Measurements from ENCODE around the gene SLC39A10. TPM values are rescaled to one million over a fixed set of nuclear protein-coding genes. Genes with fewer than 3 reads are reported as not detected.

SLC39A10 gene
- total and polyA plus RNA-seq, 10 of the 15 experiments (the other 5 are each of a cell fraction or from before 2014, with no cell fraction given): 2.0 to 23.6 (median 7.9) TPM

DNA sequence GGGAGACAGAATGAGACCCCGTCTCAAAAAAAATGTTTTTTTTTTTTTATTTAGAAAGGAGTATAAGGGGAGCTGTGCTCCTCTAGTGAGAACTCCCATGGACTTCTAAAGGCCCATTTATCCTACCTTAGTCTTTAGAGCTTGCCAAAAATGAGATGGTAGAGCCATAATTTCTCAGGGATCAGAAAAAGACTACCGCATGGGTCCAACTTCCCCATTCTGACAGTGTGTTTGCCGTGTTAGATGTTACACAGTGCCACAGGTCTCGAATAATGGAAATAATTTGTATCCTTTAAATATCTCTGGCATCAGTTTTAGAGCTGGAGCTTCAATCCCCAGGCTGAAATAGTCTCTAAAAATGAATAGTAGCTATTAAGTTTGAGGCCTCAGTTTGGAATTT is 6.0 kb upstream of the SLC39A10 start:
- no peaks in the 10 kb centered on the region for H3K79me2 ChIP-seq (ENCODE audit: control insufficient read depth, insufficient read depth, low read length)
- SMC1A ChIA-PET (ENCODE audit: uncharacterized antibody, unreplicated experiment): interaction anchor here (0.7 to 6.9 kb wide), 15 partner anchors 8 to 244 kb away, joined by 3 to 61 read pairs (median 4); no protein-coding TSS in a partner anchor
- no peak overlapping the region for H2AFZ ChIP-seq (ENCODE audit: control insufficient read depth, low read depth, low read length)
- RAD21 ChIA-PET (ENCODE audit: unreplicated experiment): interaction anchor here (0.6 to 5.3 kb wide), 17 partner anchors 9 to 450 kb away, joined by 3 to 49 read pairs (median 3); no protein-coding TSS in a partner anchor
- 30% methylated on average over 4 of the region's 4 CpGs for WGBS (ENCODE audit: insufficient coverage, insufficient replicate concordance, low lambda C conversion rate, missing lambda C conversion rate)
- H3K4me3 ChIP-seq: no peak overlapping the region
- FAIRE-seq (no peak), ATAC-seq (no peak), DNase-seq (ENCODE audit: low read depth, low spot score) (no peak)
- no peaks in the 10 kb centered on the region for H3K9me3 ChIP-seq (replicated peaks; ENCODE audit: control insufficient read depth, insufficient read depth, low read length)
- H3K9ac ChIP-seq (ENCODE audit: control insufficient read depth, insufficient read depth, low read length): no peak overlapping the region; the same call in 1 of the 2 replicates
- H3K27ac ChIP-seq (ENCODE audit: control insufficient read depth, insufficient read depth): peak overlapping the region; percentile 80
- in situ Hi-C loops (cut with MboI) (loop anchor here (10.0 kb wide), 1 partner anchor 156 kb away; no protein-coding TSS in a partner anchor), intact Hi-C loops (cut with micrococcal nuclease; ENCODE audit: unreplicated experiment) (loop anchor here (10.0 kb wide), 2 partner anchors 514 to 594 kb away; no protein-coding TSS in a partner anchor)
- CTCF ChIA-PET: interaction anchor here (0.7 to 4.1 kb wide), 8 partner anchors 9 to 325 kb away, joined by 3 to 23 read pairs (median 4); no protein-coding TSS in a partner anchor
- no peak overlapping the region; the same call in 1 of the 2 replicates for H3K4me2 ChIP-seq (ENCODE audit: control insufficient read depth, insufficient read depth)
- POLR2A ChIA-PET: interaction anchor here (0.6 to 2.9 kb wide), 12 partner anchors 24 to 320 kb away, joined by 3 to 19 read pairs (median 4); no protein-coding TSS in a partner anchor
- no peaks in the 10 kb centered on the region for H3K36me3 ChIP-seq (ENCODE audit: control insufficient read depth in 2 of 2, insufficient read depth in 2 of 2, low read length in 1 of 2)
- BruUV-seq (replicated peaks): no TSS peak
- peaks cover 20% of the 10 kb centered on the region for H3K4me1 ChIP-seq (ENCODE audit: control insufficient read depth, insufficient read depth, low read length)
- H3K27me3 ChIP-seq (replicated peaks in 1 of 2; ENCODE audit: control insufficient read depth in 2 of 2, insufficient read depth in 2 of 2, low read length in 1 of 2): no peaks in the 10 kb centered on the region
- TF ChIP-seq SMARCA5 (IDR thresholded peaks at IDR 0.05): no peak
- no peak for TF ChIP-seq HDGF (IDR thresholded peaks at IDR 0.05)
- TF ChIP-seq, protein P1, sequence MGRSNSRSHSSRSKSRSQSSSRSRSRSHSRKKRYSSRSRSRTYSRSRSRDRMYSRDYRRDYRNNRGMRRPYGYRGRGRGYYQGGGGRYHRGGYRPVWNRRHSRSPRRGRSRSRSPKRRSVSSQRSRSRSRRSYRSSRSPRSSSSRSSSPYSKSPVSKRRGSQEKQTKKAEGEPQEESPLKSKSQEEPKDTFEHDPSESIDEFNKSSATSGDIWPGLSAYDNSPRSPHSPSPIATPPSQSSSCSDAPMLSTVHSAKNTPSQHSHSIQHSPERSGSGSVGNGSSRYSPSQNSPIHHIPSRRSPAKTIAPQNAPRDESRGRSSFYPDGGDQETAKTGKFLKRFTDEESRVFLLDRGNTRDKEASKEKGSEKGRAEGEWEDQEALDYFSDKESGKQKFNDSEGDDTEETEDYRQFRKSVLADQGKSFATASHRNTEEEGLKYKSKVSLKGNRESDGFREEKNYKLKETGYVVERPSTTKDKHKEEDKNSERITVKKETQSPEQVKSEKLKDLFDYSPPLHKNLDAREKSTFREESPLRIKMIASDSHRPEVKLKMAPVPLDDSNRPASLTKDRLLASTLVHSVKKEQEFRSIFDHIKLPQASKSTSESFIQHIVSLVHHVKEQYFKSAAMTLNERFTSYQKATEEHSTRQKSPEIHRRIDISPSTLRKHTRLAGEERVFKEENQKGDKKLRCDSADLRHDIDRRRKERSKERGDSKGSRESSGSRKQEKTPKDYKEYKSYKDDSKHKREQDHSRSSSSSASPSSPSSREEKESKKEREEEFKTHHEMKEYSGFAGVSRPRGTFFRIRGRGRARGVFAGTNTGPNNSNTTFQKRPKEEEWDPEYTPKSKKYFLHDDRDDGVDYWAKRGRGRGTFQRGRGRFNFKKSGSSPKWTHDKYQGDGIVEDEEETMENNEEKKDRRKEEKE (IDR thresholded peaks at IDR 0.05): no peak
- TF ChIP-seq BCL11A (IDR thresholded peaks at IDR 0.05; ENCODE audit: low read depth, low read length): no peak
- no peak for TF ChIP-seq HDAC6 (IDR thresholded peaks at IDR 0.05; ENCODE audit: unreplicated experiment)
- TF ChIP-seq MYB (IDR thresholded peaks at IDR 0.05; ENCODE audit: borderline replicate concordance, low read depth, low read length): no peak
- TF ChIP-seq TCF3 (IDR thresholded peaks at IDR 0.05; ENCODE audit: borderline replicate concordance, insufficient read depth, low read depth, low read length): no peak
- TF ChIP-seq ZZZ3 (IDR thresholded peaks at IDR 0.05; ENCODE audit: control insufficient read depth, insufficient read length, low read depth): no peak
- TF ChIP-seq IKZF2 (IDR thresholded peaks at IDR 0.05): no peak
- TF ChIP-seq NFIC (IDR thresholded peaks at IDR 0.05; ENCODE audit: low read depth, low read length): no peak
- TF ChIP-seq ZBED1 (IDR thresholded peaks at IDR 0.05; ENCODE audit: borderline replicate concordance): no peak
- TF ChIP-seq, protein P2, sequence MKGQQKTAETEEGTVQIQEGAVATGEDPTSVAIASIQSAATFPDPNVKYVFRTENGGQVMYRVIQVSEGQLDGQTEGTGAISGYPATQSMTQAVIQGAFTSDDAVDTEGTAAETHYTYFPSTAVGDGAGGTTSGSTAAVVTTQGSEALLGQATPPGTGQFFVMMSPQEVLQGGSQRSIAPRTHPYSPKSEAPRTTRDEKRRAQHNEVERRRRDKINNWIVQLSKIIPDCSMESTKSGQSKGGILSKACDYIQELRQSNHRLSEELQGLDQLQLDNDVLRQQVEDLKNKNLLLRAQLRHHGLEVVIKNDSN (IDR thresholded peaks at IDR 0.05; ENCODE audit: borderline replicate concordance, extremely low read length, insufficient read depth, low read depth, low read length): no peak
- no peaks in the 10 kb centered on the region for H4K20me1 ChIP-seq (ENCODE audit: control insufficient read depth, insufficient read depth)

All from GM12878 (cell line).